ENCODE data around the gene CIAO2B.

Gene CIAO2B

GRCh38 chr16:66954097-66954659 lies 20.0 kb upstream of the CIAO2B start:
- Histone ChIP-seq H3K4me3 (ENCODE audit: low read length) (no peak overlapping the region), H3K9ac (ENCODE audit: low read depth, low read length) (no peak overlapping the region), H3K4me2 (ENCODE audit: low read length) (no peak overlapping the region), H3K9me3 (replicated peaks; ENCODE audit: low read length) (peaks cover 3% of the 10 kb centered on the region), H3K27me3 (ENCODE audit: control insufficient read depth, insufficient read depth, low read length) (peaks cover 15% of the 10 kb centered on the region), H3K36me3 (ENCODE audit: insufficient read depth, low read length) (no peaks in the 10 kb centered on the region), H3K4me1 (ENCODE audit: control insufficient read depth, insufficient read depth, low read length) (no peaks in the 10 kb centered on the region)

GRCh38 chr16:66953462-66954096 lies 19.4 kb upstream of the CIAO2B start:
- no peak overlapping the region for H3K9ac ChIP-seq (ENCODE audit: low read depth, low read length)
- peaks cover 19% of the 10 kb centered on the region for H3K27me3 ChIP-seq (ENCODE audit: control insufficient read depth, insufficient read depth, low read length)
- no peak overlapping the region for H3K4me3 ChIP-seq (ENCODE audit: low read length)
- H3K36me3 ChIP-seq (ENCODE audit: insufficient read depth, low read length): no peaks in the 10 kb centered on the region
- no peak overlapping the region for H3K4me2 ChIP-seq (ENCODE audit: low read length)
- H3K4me1 ChIP-seq (ENCODE audit: control insufficient read depth, insufficient read depth, low read length): peaks cover 4% of the 10 kb centered on the region
- H3K9me3 ChIP-seq (replicated peaks; ENCODE audit: low read length): peaks cover 3% of the 10 kb centered on the region

GRCh38 chr16:66952430-66953110 lies 18.4 kb upstream of the CIAO2B start:
- H3K27me3 ChIP-seq (ENCODE audit: control insufficient read depth, insufficient read depth, low read length): peaks cover 22% of the 10 kb centered on the region
- H3K36me3 ChIP-seq (ENCODE audit: insufficient read depth, low read length): no peaks in the 10 kb centered on the region
- peaks cover 3% of the 10 kb centered on the region for H3K9me3 ChIP-seq (replicated peaks; ENCODE audit: low read length)
- no peak overlapping the region for H3K9ac ChIP-seq (ENCODE audit: low read depth, low read length)
- H3K4me1 ChIP-seq (ENCODE audit: control insufficient read depth, insufficient read depth, low read length): peaks cover 10% of the 10 kb centered on the region
- H3K4me3 ChIP-seq (ENCODE audit: low read length): no peak overlapping the region
- H3K4me2 ChIP-seq (ENCODE audit: low read length): no peak overlapping the region

GRCh38 chr16:66950971-66951790 lies 17.0 kb upstream of the CIAO2B start:
- Histone ChIP-seq H3K36me3 (ENCODE audit: insufficient read depth, low read length) (no peaks in the 10 kb centered on the region), H3K4me3 (ENCODE audit: low read length) (no peak overlapping the region), H3K9ac (ENCODE audit: low read depth, low read length) (no peak overlapping the region), H3K4me1 (ENCODE audit: control insufficient read depth, insufficient read depth, low read length) (peaks cover 10% of the 10 kb centered on the region), H3K9me3 (replicated peaks; ENCODE audit: low read length) (peaks cover 3% of the 10 kb centered on the region), H3K4me2 (ENCODE audit: low read length) (no peak overlapping the region), H3K27me3 (ENCODE audit: control insufficient read depth, insufficient read depth, low read length) (peaks cover 20% of the 10 kb centered on the region)

GRCh38 chr16:66950437-66950836 lies 16.2 kb upstream of the CIAO2B start:
- H3K36me3 ChIP-seq (ENCODE audit: insufficient read depth, low read length): no peaks in the 10 kb centered on the region
- peaks cover 3% of the 10 kb centered on the region for H3K9me3 ChIP-seq (replicated peaks; ENCODE audit: low read length)
- H3K4me2 ChIP-seq (ENCODE audit: low read length): no peak overlapping the region
- H3K27me3 ChIP-seq (ENCODE audit: control insufficient read depth, insufficient read depth, low read length): peaks cover 20% of the 10 kb centered on the region
- H3K9ac ChIP-seq (ENCODE audit: low read depth, low read length): no peak overlapping the region
- H3K4me3 ChIP-seq (ENCODE audit: low read length): no peak overlapping the region
- peaks cover 10% of the 10 kb centered on the region for H3K4me1 ChIP-seq (ENCODE audit: control insufficient read depth, insufficient read depth, low read length)

DNA sequence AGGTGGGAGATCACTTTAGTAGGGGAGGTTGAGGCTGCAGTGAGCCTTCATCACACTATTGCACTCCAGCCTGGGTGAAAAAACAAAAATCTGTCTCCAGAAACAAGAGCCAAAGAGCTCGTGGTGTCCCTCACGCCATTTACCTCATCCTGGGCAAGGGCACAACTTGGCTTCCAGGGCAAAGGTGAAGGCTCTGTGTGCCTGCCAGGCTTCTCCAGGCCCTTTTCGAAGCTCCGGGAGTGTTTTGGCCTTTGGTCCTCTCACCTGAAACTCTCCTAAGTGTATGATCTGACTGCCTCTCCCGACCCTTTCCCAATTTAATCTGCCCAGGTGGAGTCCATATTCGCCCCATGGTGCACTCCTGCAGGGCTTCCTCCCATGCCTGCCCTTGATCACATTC lies 15.3 kb upstream of the CIAO2B start:
- Histone ChIP-seq H3K27me3 (ENCODE audit: control insufficient read depth, insufficient read depth, low read length) (peaks cover 20% of the 10 kb centered on the region), H3K4me1 (ENCODE audit: control insufficient read depth, insufficient read depth, low read length) (peaks cover 10% of the 10 kb centered on the region), H3K4me3 (ENCODE audit: low read length) (no peak overlapping the region)

GRCh38 chr16:66948837-66949225 lies 14.6 kb upstream of the CIAO2B start:
- Histone ChIP-seq H3K4me3 (ENCODE audit: low read length) (peak overlapping the region; percentile 67), H3K27me3 (ENCODE audit: control insufficient read depth, insufficient read depth, low read length) (peaks cover 20% of the 10 kb centered on the region), H3K9me3 (replicated peaks; ENCODE audit: low read length) (peaks cover 3% of the 10 kb centered on the region), H3K9ac (ENCODE audit: low read depth, low read length) (peak overlapping the region; percentile 16), H3K36me3 (ENCODE audit: insufficient read depth, low read length) (peaks cover 4% of the 10 kb centered on the region), H3K4me1 (ENCODE audit: control insufficient read depth, insufficient read depth, low read length) (peaks cover 10% of the 10 kb centered on the region), H3K4me2 (ENCODE audit: low read length) (peak overlapping the region; percentile 99)

More for the DNA sequence above, 15.3 kb upstream of the CIAO2B start:
- Histone ChIP-seq H3K36me3 (ENCODE audit: insufficient read depth, low read length) (no peaks in the 10 kb centered on the region), H3K9me3 (replicated peaks; ENCODE audit: low read length) (peaks cover 3% of the 10 kb centered on the region), H3K4me2 (ENCODE audit: low read length) (no peak overlapping the region), H3K9ac (ENCODE audit: low read depth, low read length) (no peak overlapping the region)

- peak overlapping the region; percentile 16 for H3K9ac ChIP-seq (ENCODE audit: low read depth, low read length)
- peaks cover 9% of the 10 kb centered on the region for H3K36me3 ChIP-seq (ENCODE audit: insufficient read depth, low read length)
- H3K27me3 ChIP-seq (ENCODE audit: control insufficient read depth, insufficient read depth, low read length): peaks cover 20% of the 10 kb centered on the region
Observed at GRCh38 chr16:66948134-66948836, 14.1 kb upstream of the CIAO2B start.

GRCh38 chr16:66947302-66948065 lies 13.3 kb upstream of the CIAO2B start:
- Histone ChIP-seq H3K9me3 (replicated peaks; ENCODE audit: low read length) (peaks cover 3% of the 10 kb centered on the region), H3K4me3 (ENCODE audit: low read length) (peak overlapping the region; percentile 67), H3K9ac (ENCODE audit: low read depth, low read length) (peak overlapping the region; percentile 16), H3K36me3 (ENCODE audit: insufficient read depth, low read length) (peaks cover 17% of the 10 kb centered on the region), H3K4me2 (ENCODE audit: low read length) (peak overlapping the region; percentile 99), H3K4me1 (ENCODE audit: control insufficient read depth, insufficient read depth, low read length) (peaks cover 10% of the 10 kb centered on the region), H3K27me3 (ENCODE audit: control insufficient read depth, insufficient read depth, low read length) (peaks cover 20% of the 10 kb centered on the region)

More at GRCh38 chr16:66948134-66948836, 14.1 kb upstream of the CIAO2B start:
- Histone ChIP-seq H3K4me1 (ENCODE audit: control insufficient read depth, insufficient read depth, low read length) (peaks cover 10% of the 10 kb centered on the region), H3K4me2 (ENCODE audit: low read length) (peak overlapping the region; percentile 99), H3K9me3 (replicated peaks; ENCODE audit: low read length) (peaks cover 3% of the 10 kb centered on the region), H3K4me3 (ENCODE audit: low read length) (peak overlapping the region; percentile 67)

DNA sequence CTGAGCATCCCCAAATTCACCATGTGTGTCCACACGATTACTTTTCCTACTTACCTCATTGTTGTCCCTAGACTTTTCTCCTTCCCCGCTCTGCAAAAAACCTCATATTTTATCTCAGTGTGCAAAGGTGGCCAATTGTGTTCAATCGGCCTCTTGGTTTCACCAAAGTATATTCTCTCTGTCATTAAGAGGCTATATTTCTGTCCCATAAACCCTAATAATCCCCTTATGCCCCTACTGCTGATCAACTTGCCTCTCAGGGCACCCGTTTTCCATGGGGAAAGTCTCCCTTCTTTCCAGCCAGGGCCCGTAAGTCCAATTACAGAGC lies 12.7 kb upstream of the CIAO2B start:
- Histone ChIP-seq H3K27me3 (ENCODE audit: control insufficient read depth, insufficient read depth, low read length) (peaks cover 20% of the 10 kb centered on the region), H3K4me1 (ENCODE audit: control insufficient read depth, insufficient read depth, low read length) (peaks cover 10% of the 10 kb centered on the region), H3K9ac (ENCODE audit: low read depth, low read length) (no peak overlapping the region), H3K36me3 (ENCODE audit: insufficient read depth, low read length) (peaks cover 22% of the 10 kb centered on the region), H3K4me3 (ENCODE audit: low read length) (no peak overlapping the region), H3K9me3 (replicated peaks; ENCODE audit: low read length) (peaks cover 3% of the 10 kb centered on the region), H3K4me2 (ENCODE audit: low read length) (no peak overlapping the region)

Data from skeletal muscle satellite cell (primary cell).